PC-3 (cell line): ENCODE measurements around the gene FAM222A. TPM values are rescaled to one million over a fixed set of nuclear protein-coding genes. Genes with fewer than 3 reads are reported as not detected.

Source experiments
- ATAC-seq: fragments of 200-7000 bp; cut with Tn5 transposase; 2 replicates; pipeline ENCODE4 v1.9.1; 2020; ENCODE audit warnings: mild to moderate bottlenecking, moderate library complexity
- BruUV-seq: library from RNA; stranded (reverse); fragments of 400-500 nt; replicated peaks from 2 replicates; lab custom pipeline; 2021; lab: Mats Ljungman, UMichigan
- CTCF ChIA-PET: fragments of 300-600 bp; sonication (Branson Sonifier 250); formaldehyde crosslinking; loops from one replicate; lab custom pipeline; 2022; ENCODE audit warnings: antibody characterized with exemption; lab: Charles Lee
- POLR2A ChIA-PET: fragments of 300-600 bp; sonication (Branson Sonifier 250); formaldehyde crosslinking; loops from one replicate; lab custom pipeline; 2022; ENCODE audit warnings: antibody characterized with exemption; ENCODE audit not compliant: unreplicated experiment; lab: Charles Lee
- DNase-seq: peaks from one replicate; pipeline ENCODE4 v3.0.0-alpha.2; 2015
- H2AFZ ChIP-seq: fragments of 300-600 bp; sonication (generic); 2 replicates; pipeline ENCODE4 v1.6.0; 2016; ENCODE audit warnings: antibody characterized with exemption, low read length
- H3F3A ChIP-seq: fragments of 300-600 bp; sonication (generic); one replicate; pipeline ENCODE4 v1.6.0; 2017; ENCODE audit warnings: antibody characterized with exemption, low read length, control low read depth, mild to moderate bottlenecking; ENCODE audit not compliant: unreplicated experiment
- H3K27ac ChIP-seq: fragments of 300-600 bp; sonication (generic); 2 replicates; pipeline ENCODE4 v1.5.1; 2016; ENCODE audit warnings: mild to moderate bottlenecking, low read length
- H3K27me3 ChIP-seq: fragments of 300-600 bp; sonication (generic); 2 replicates; pipeline ENCODE4 v1.6.1; 2016; ENCODE audit warnings: low read length, mixed read lengths
- H3K36me3 ChIP-seq: fragments of 300-600 bp; sonication (generic); 2 replicates; pipeline ENCODE4 v1.6.1; 2016; ENCODE audit warnings: low read depth, mixed run types, low read length, mixed read lengths
- H3K4me1 ChIP-seq: fragments of 300-600 bp; sonication (generic); 2 replicates; pipeline ENCODE4 v1.5.1; 2016; ENCODE audit warnings: low read length; ENCODE audit not compliant: insufficient read depth
- H3K4me2 ChIP-seq: fragments of 300-600 bp; sonication (generic); 2 replicates; pipeline ENCODE4 v1.6.0; 2016; ENCODE audit warnings: low read length
- H3K4me3 ChIP-seq: fragments of 300-600 bp; sonication (generic); 2 replicates; pipeline ENCODE4 v1.5.1; 2016; ENCODE audit warnings: mild to moderate bottlenecking, low read length, mixed read lengths
- H3K79me2 ChIP-seq: fragments of 300-600 bp; sonication (generic); 2 replicates; pipeline ENCODE4 v1.6.1; 2017; ENCODE audit warnings: low read length, mixed read lengths
- H3K9ac ChIP-seq: fragments of 300-600 bp; sonication (generic); 2 replicates; pipeline ENCODE4 v1.6.0; 2016; ENCODE audit warnings: mild to moderate bottlenecking, low read length
- H3K9me2 ChIP-seq: fragments of 300-600 bp; sonication (generic); replicated peaks from 2 replicates; pipeline ENCODE4 v1.6.1; 2016; ENCODE audit warnings: mixed run types, low read length, mixed read lengths
- H3K9me3 ChIP-seq: fragments of 300-600 bp; sonication (generic); 2 replicates; pipeline ENCODE4 v1.6.1; 2016; ENCODE audit warnings: low read length, mixed read lengths
- H4K20me1 ChIP-seq: fragments of 300-600 bp; sonication (generic); 2 replicates; pipeline ENCODE4 v1.6.1; 2016; ENCODE audit warnings: low read length, mixed read lengths
- EZH2 ChIP-seq: fragments of 300-600 bp; sonication (generic); IDR thresholded peaks from one replicate; pipeline ENCODE4 v1.6.1; 2017; ENCODE audit warnings: antibody characterized with exemption, mild to moderate bottlenecking, low read length; ENCODE audit not compliant: unreplicated experiment
- EZH2phosphoT487 ChIP-seq: fragments of 300-600 bp; sonication (generic); IDR thresholded peaks from 2 replicates; pipeline ENCODE4 v1.6.1; 2018; ENCODE audit warnings: mild to moderate bottlenecking, antibody characterized with exemption, low read length, borderline replicate concordance
- intact Hi-C: fragments of 100-400 bp; cut with micrococcal nuclease; formaldehyde crosslinking; loops from 2 replicates; pipeline ENCODE4 v1.9.0; 2023
- total RNA-seq: library from RNA; depleted of rRNA; stranded (reverse); fragments of >200 nt; gene quantifications from 2 replicates; pipeline ENCODE4 v1.2.3, GENCODE V29; 2014
- TF ChIP-seq, protein P1 (sequence below): fragments of 300-600 bp; sonication (generic); conservative IDR thresholded peaks from 2 replicates; pipeline ENCODE4 v1.5.1; 2017; ENCODE audit warnings: antibody characterized with exemption, low read depth, mild to moderate bottlenecking, low read length

Gene FAM222A
- total RNA-seq, 1 experiment from 2014 or later = 11.7 TPM

DNA sequence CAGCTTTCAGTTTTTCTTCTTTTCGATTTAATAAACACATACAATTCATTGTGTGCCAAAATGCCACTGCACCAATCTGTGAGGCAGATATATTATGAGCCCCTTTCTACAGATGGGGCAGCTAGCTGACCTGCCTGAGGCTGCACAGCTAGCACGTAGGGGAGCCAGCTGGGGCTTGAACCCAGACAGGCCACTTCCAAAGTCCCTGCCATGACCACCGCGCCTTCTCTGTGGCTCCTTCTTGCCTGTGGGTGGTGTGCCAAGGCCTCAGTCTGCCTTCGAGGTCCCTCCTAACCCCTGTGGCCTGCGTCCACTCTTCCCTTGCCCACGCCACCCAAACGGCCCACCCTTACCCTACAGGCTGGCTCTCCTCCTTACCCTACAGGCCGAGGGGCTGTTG is 16.2 kb downstream of the FAM222A start:
- H3K79me2 ChIP-seq = no peaks in the 10 kb centered on the region
- CTCF ChIA-PET = no interaction called here
- DNase-seq (no peak), ATAC-seq (no peak)
- H3K27ac ChIP-seq = no peak overlapping the region
- no peaks in the 10 kb centered on the region for H4K20me1 ChIP-seq
- intact Hi-C loops = no loop called here
- no peaks in the 10 kb centered on the region for H3K9me2 ChIP-seq
- no peak overlapping the region for H3K9ac ChIP-seq
- TF ChIP-seq, protein P1, sequence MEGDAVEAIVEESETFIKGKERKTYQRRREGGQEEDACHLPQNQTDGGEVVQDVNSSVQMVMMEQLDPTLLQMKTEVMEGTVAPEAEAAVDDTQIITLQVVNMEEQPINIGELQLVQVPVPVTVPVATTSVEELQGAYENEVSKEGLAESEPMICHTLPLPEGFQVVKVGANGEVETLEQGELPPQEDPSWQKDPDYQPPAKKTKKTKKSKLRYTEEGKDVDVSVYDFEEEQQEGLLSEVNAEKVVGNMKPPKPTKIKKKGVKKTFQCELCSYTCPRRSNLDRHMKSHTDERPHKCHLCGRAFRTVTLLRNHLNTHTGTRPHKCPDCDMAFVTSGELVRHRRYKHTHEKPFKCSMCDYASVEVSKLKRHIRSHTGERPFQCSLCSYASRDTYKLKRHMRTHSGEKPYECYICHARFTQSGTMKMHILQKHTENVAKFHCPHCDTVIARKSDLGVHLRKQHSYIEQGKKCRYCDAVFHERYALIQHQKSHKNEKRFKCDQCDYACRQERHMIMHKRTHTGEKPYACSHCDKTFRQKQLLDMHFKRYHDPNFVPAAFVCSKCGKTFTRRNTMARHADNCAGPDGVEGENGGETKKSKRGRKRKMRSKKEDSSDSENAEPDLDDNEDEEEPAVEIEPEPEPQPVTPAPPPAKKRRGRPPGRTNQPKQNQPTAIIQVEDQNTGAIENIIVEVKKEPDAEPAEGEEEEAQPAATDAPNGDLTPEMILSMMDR = no peak
- TF ChIP-seq EZH2phosphoT487 (no peak), EZH2 (no peak)
- no TSS peak for BruUV-seq
- no peaks in the 10 kb centered on the region for H3K4me1 ChIP-seq
- POLR2A ChIA-PET = no interaction called here
- no peaks in the 10 kb centered on the region for H3K27me3 ChIP-seq
- H3K36me3 ChIP-seq = no peaks in the 10 kb centered on the region
- no peaks in the 10 kb centered on the region for H3F3A ChIP-seq
- H3K4me2 ChIP-seq = no peak overlapping the region
- no peak overlapping the region for H3K4me3 ChIP-seq
- no peaks in the 10 kb centered on the region for H3K9me3 ChIP-seq
- H2AFZ ChIP-seq = no peak overlapping the region

DNA sequence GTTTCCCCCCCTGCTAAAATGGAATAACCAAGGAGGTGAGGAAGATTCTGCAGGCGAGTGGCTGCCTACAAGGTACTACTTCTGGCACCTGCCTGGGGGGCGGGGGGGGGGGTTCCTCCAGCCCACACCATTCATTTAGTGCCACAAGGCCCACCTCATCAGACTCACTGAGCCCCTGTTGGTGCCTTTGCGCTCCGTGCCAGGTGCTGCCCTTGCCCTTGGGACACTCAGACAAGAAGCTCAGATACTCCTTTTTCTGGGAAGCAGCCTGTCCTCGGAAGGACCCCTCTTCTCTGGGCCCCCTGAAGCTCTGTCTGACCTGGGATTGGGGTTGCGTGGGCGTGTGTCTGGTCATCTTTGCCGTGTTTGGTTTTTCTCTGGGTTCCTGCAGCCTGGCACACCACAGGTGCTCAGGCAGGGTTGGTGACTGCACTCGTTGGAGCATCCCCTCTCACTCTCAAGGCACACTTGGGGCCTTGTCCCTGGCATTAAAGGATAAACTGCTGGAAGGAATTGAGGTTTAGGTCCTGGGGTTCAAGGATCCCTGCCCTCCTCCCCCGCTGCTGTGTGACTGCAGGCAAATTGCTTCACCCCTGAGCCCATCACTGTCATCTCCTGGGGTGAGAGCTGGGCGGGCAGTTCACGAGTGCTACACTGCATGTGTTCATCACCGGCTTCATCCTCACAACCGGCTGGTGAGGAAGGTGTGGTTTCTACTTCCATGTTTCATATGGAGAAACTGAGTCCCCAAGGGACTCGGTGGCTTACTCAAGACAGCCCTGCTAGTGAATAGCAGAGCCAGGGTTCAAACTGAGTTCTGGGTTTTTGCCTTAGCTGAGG is 16.9 kb downstream of the FAM222A start:
- H3K27me3 ChIP-seq = no peaks in the 10 kb centered on the region
- no peaks in the 10 kb centered on the region for H3K9me2 ChIP-seq
- no peaks in the 10 kb centered on the region for H3K79me2 ChIP-seq
- ChIA-PET POLR2A (no interaction called here), CTCF (no interaction called here)
- no peak overlapping the region for H3K4me2 ChIP-seq
- H3K4me1 ChIP-seq = no peaks in the 10 kb centered on the region
- ATAC-seq (no peak), DNase-seq (no peak)
- no peak overlapping the region for H3K27ac ChIP-seq
- intact Hi-C loops = no loop called here
- H3K9me3 ChIP-seq = no peaks in the 10 kb centered on the region
- H2AFZ ChIP-seq = no peak overlapping the region
- no peaks in the 10 kb centered on the region for H4K20me1 ChIP-seq
- no peaks in the 10 kb centered on the region for H3K36me3 ChIP-seq
- no peaks in the 10 kb centered on the region for H3F3A ChIP-seq
- TF ChIP-seq, protein P1 = no peak
- no peak for TF ChIP-seq EZH2phosphoT487
- no TSS peak for BruUV-seq
- no peak overlapping the region for H3K4me3 ChIP-seq
- no peak overlapping the region for H3K9ac ChIP-seq

DNA sequence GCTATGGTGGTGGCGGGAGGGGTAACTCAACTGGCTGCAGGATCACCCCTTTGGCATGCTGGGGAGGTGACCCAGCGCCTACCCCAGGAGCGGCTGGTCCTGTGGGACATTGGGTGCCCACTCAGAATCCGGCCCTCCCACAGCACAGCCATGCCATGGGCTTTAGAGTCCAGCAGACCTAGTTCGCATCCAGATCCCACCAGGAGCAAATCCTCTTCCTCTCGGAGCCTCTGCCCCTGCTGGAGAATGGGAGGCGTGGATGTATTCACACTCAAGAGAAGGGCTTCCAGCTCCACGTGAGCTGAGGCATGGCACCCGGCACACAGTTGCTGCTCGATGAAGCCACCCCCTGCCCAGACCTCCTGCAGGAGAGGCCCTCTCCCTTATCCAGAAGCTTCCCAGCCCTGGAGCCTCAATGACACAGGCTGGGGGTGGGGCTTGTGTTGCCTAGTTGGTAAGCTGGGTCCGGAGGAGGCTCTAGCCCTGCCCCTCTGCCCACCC is 17.7 kb downstream of the FAM222A start:
- BruUV-seq = no TSS peak
- Histone ChIP-seq H3K27me3 (no peaks in the 10 kb centered on the region), H3K4me2 (no peak overlapping the region), H3F3A (no peaks in the 10 kb centered on the region), H2AFZ (no peak overlapping the region), H3K9ac (no peak overlapping the region), H3K27ac (no peak overlapping the region), H3K4me3 (no peak overlapping the region), H4K20me1 (no peaks in the 10 kb centered on the region), H3K79me2 (no peaks in the 10 kb centered on the region), H3K9me2 (no peaks in the 10 kb centered on the region), H3K36me3 (no peaks in the 10 kb centered on the region), H3K4me1 (no peaks in the 10 kb centered on the region), H3K9me3 (no peaks in the 10 kb centered on the region)
- intact Hi-C loops = no loop called here
- TF ChIP-seq EZH2phosphoT487 (no peak), EZH2 (no peak)
- TF ChIP-seq, protein P1 = no peak
- ChIA-PET POLR2A (no interaction called here), CTCF (no interaction called here)
- DNase-seq = no peak
- ATAC-seq = no peak
